Astrocyte (in vitro differentiated cells and primary cell): ENCODE data around the gene DCAF10. TPM values are rescaled to one million over a fixed set of nuclear protein-coding genes. Genes with fewer than 3 reads are reported as not detected.

Experiments
- DNase-seq: peaks from one replicate; pipeline ENCODE4 v3.0.0-alpha.2; 2010; ENCODE audit warnings: low read depth
- FAIRE-seq: peaks from 2 replicates; lab custom pipeline; 2011; peaks lifted over from hg19 to GRCh38; lab: Jason Lieb, UNC
- H2AFZ ChIP-seq: 2 replicates; pipeline ENCODE4 v1.6.0; 2012; ENCODE audit warnings: low read depth, low read length, inconsistent platforms
- H3K27ac ChIP-seq: 2 replicates; pipeline ENCODE4 v1.5.1; 2011; ENCODE audit warnings: low read depth, low read length, inconsistent platforms
- H3K27me3 ChIP-seq: 2 replicates; pipeline ENCODE4 v1.6.0; 2011; ENCODE audit warnings: low read length, inconsistent platforms; ENCODE audit not compliant: insufficient read depth
- H3K36me3 ChIP-seq: 2 replicates; pipeline ENCODE4 v1.5.1; 2011; ENCODE audit warnings: low read length, inconsistent platforms; ENCODE audit not compliant: insufficient read depth
- H3K4me1 ChIP-seq: 2 replicates; pipeline ENCODE4 v1.5.1; 2011; ENCODE audit warnings: low read length, inconsistent platforms; ENCODE audit not compliant: insufficient read depth
- H3K4me2 ChIP-seq: 2 replicates; pipeline ENCODE4 v1.6.0; 2012; ENCODE audit warnings: low read length, inconsistent platforms
- H3K4me3 ChIP-seq: 2 replicates; pipeline ENCODE4 v1.5.1; 2011; ENCODE audit warnings: low read depth, mild to moderate bottlenecking, low read length, inconsistent platforms; ENCODE audit not compliant: insufficient read depth
- H3K79me2 ChIP-seq: 2 replicates; pipeline ENCODE4 v1.6.0; 2012; ENCODE audit warnings: mild to moderate bottlenecking, low read length, inconsistent platforms; ENCODE audit not compliant: insufficient read depth
- H3K9ac ChIP-seq: 2 replicates; pipeline ENCODE4 v1.6.0; 2012; ENCODE audit warnings: mild to moderate bottlenecking, low read length, inconsistent platforms
- H3K9me3 ChIP-seq: 2 replicates; pipeline ENCODE4 v1.5.1; 2012; ENCODE audit warnings: low read depth, mild to moderate bottlenecking, low read length, inconsistent platforms; ENCODE audit not compliant: insufficient read depth
- H4K20me1 ChIP-seq: 2 replicates; pipeline ENCODE4 v1.6.0; 2012; ENCODE audit warnings: low read length, inconsistent platforms; ENCODE audit not compliant: insufficient read depth
- H3K27ac Mint-ChIP-seq: one replicate; pipeline ENCODE4 v1.8.0; 2021; ENCODE audit warnings: mild to moderate bottlenecking, mixed read lengths; ENCODE audit not compliant: unreplicated experiment
- H3K27me3 Mint-ChIP-seq: one replicate; pipeline ENCODE4 v1.8.0; 2021; ENCODE audit warnings: low read depth, mixed read lengths; ENCODE audit not compliant: unreplicated experiment
- H3K36me3 Mint-ChIP-seq: one replicate; pipeline ENCODE4 v1.8.0; 2021; ENCODE audit warnings: low read depth, mixed read lengths; ENCODE audit not compliant: unreplicated experiment
- H3K4me1 Mint-ChIP-seq: one replicate; pipeline ENCODE4 v1.8.0; 2021; ENCODE audit warnings: low read depth, mixed read lengths; ENCODE audit not compliant: unreplicated experiment
- H3K4me3 Mint-ChIP-seq: one replicate; pipeline ENCODE4 v1.8.0; 2021; ENCODE audit warnings: mild to moderate bottlenecking, moderate library complexity, mixed read lengths; ENCODE audit not compliant: unreplicated experiment
- H3K9me3 Mint-ChIP-seq: one replicate; pipeline ENCODE4 v1.8.0; 2021; ENCODE audit warnings: mild to moderate bottlenecking, mixed read lengths; ENCODE audit not compliant: unreplicated experiment
- EZH2 ChIP-seq: IDR thresholded peaks from 2 replicates; pipeline ENCODE4 v1.6.1; 2012; ENCODE audit warnings: mild to moderate bottlenecking, low read length, inconsistent platforms; ENCODE audit not compliant: insufficient read depth
- total RNA-seq: library from RNA; stranded (reverse); gene quantifications from 2 replicates; pipeline ENCODE4 v1.2.1, GENCODE V29; 2021
- TF ChIP-seq, protein P1 (sequence below): IDR thresholded peaks from 2 replicates; pipeline ENCODE4 v1.5.1; 2011; ENCODE audit warnings: low read depth, mild to moderate bottlenecking, inconsistent platforms, low read length, moderate library complexity; ENCODE audit not compliant: insufficient read depth

The DCAF10 gene
- total RNA-seq, 1 donor from 2014 or later, result 22.3 TPM

- H3K36me3 Mint-ChIP-seq, result peaks cover 2% of the 10 kb centered on the region
- peaks cover 6% of the 10 kb centered on the region for H3K27me3 Mint-ChIP-seq
- Histone ChIP-seq H3K9me3 (no peaks in the 10 kb centered on the region), H3K27ac (no peak overlapping the region), H3K4me1 (peaks cover 2% of the 10 kb centered on the region), H3K27me3 (no peaks in the 10 kb centered on the region), H3K4me3 (no peak overlapping the region), H3K79me2 (peaks cover 20% of the 10 kb centered on the region), H2AFZ (no peak overlapping the region), H3K4me2 (no peak overlapping the region), H3K9ac (no peak overlapping the region), H4K20me1 (no peaks in the 10 kb centered on the region), H3K36me3 (no peaks in the 10 kb centered on the region)
- H3K9me3 Mint-ChIP-seq, result no peaks in the 10 kb centered on the region
- H3K4me1 Mint-ChIP-seq, result no peaks in the 10 kb centered on the region
- no peak for FAIRE-seq
- DNase-seq, result no peak
- H3K27ac Mint-ChIP-seq, result no peak overlapping the region
- no peak overlapping the region for H3K4me3 Mint-ChIP-seq
- no peak for TF ChIP-seq EZH2
- TF ChIP-seq, protein P1, sequence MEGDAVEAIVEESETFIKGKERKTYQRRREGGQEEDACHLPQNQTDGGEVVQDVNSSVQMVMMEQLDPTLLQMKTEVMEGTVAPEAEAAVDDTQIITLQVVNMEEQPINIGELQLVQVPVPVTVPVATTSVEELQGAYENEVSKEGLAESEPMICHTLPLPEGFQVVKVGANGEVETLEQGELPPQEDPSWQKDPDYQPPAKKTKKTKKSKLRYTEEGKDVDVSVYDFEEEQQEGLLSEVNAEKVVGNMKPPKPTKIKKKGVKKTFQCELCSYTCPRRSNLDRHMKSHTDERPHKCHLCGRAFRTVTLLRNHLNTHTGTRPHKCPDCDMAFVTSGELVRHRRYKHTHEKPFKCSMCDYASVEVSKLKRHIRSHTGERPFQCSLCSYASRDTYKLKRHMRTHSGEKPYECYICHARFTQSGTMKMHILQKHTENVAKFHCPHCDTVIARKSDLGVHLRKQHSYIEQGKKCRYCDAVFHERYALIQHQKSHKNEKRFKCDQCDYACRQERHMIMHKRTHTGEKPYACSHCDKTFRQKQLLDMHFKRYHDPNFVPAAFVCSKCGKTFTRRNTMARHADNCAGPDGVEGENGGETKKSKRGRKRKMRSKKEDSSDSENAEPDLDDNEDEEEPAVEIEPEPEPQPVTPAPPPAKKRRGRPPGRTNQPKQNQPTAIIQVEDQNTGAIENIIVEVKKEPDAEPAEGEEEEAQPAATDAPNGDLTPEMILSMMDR, result no peak
Observed at GRCh38 chr9:37796232-37796631, 4.4 kb upstream of the DCAF10 start.

- no peaks in the 10 kb centered on the region for H3K36me3 ChIP-seq
- DNase-seq, result no peak
- no peak for FAIRE-seq
- Mint-ChIP-seq H3K27me3 (peaks cover 4% of the 10 kb centered on the region), H3K36me3 (peaks cover 2% of the 10 kb centered on the region), H3K9me3 (no peaks in the 10 kb centered on the region), H3K4me1 (peaks cover 9% of the 10 kb centered on the region), H3K4me3 (no peak overlapping the region), H3K27ac (no peak overlapping the region)
- H3K4me3 ChIP-seq, result no peak overlapping the region
- H3K9ac ChIP-seq, result no peak overlapping the region
- no peak overlapping the region for H2AFZ ChIP-seq
- no peak overlapping the region for H3K27ac ChIP-seq
- peaks cover 21% of the 10 kb centered on the region for H4K20me1 ChIP-seq
- H3K27me3 ChIP-seq, result no peaks in the 10 kb centered on the region
- H3K9me3 ChIP-seq, result no peaks in the 10 kb centered on the region
- TF ChIP-seq, protein P1, result no peak
- no peak for TF ChIP-seq EZH2
- H3K4me2 ChIP-seq, result no peak overlapping the region
- H3K4me1 ChIP-seq, result peaks cover 17% of the 10 kb centered on the region
- H3K79me2 ChIP-seq, result peaks cover 45% of the 10 kb centered on the region
Observed at GRCh38 chr9:37798677-37799076, 1.9 kb upstream of the DCAF10 start.

DNA sequence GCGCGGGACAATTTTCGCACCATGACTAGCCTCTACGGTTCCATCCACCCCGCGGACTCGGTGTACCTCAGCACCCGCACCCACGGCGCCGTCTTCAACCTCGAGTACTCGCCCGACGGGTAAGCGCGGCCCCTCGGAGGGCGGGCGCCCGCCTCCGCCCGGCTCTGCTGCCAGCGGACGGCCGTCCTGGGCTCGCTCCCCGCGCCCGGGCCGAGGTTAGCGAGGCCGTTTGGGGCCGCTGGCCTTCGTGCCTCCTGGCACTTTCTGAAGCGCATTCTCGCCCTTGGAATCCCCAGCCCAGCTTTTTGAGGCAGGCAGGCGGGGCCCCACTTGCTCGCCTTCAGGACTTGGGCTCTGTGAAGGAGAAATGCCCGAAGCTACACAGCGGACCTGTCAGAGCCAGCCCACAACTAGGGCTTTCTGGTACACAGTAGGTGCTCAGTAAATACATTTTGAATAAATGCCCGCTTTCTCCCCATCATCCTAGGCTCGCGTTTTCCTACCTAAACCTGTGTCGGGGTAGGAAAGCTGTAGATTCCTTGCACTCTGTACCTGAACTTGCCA lies 772 bp downstream of the DCAF10 start:
- Histone ChIP-seq H3K79me2 (peaks cover 71% of the 10 kb centered on the region), H4K20me1 (peaks cover 40% of the 10 kb centered on the region), H3K36me3 (no peaks in the 10 kb centered on the region), H3K9me3 (no peaks in the 10 kb centered on the region), H3K4me2 (peak overlapping the region; percentile 96), H2AFZ (peak overlapping the region; percentile 100), H3K4me1 (peaks cover 17% of the 10 kb centered on the region), H3K27ac (peak overlapping the region; percentile 81), H3K9ac (peak overlapping the region; percentile 97), H3K27me3 (no peaks in the 10 kb centered on the region), H3K4me3 (peak overlapping the region; percentile 99)
- Mint-ChIP-seq H3K27me3 (no peaks in the 10 kb centered on the region), H3K4me3 (peak overlapping the region; percentile 99), H3K36me3 (peaks cover 2% of the 10 kb centered on the region), H3K9me3 (no peaks in the 10 kb centered on the region), H3K27ac (peak overlapping the region; percentile 81), H3K4me1 (peaks cover 11% of the 10 kb centered on the region)
- no peak for TF ChIP-seq EZH2
- TF ChIP-seq, protein P1, result no peak
- DNase-seq, result peak; percentile 12
- FAIRE-seq, result no peak
